IPS-NIHi11 (cell line): Measurements from ENCODE around the gene RNF212.
"Not testable (repeated sequence)": the region's sequence is repeated elsewhere in the genome, so short reads cannot be mapped to it uniquely, and the experiment has no call there.

Experiments
- DNase-seq: peaks from one replicate; pipeline ENCODE4 v3.0.0; 2012; ENCODE audit warnings: mixed read lengths, low spot score

RNF212 gene

DNA sequence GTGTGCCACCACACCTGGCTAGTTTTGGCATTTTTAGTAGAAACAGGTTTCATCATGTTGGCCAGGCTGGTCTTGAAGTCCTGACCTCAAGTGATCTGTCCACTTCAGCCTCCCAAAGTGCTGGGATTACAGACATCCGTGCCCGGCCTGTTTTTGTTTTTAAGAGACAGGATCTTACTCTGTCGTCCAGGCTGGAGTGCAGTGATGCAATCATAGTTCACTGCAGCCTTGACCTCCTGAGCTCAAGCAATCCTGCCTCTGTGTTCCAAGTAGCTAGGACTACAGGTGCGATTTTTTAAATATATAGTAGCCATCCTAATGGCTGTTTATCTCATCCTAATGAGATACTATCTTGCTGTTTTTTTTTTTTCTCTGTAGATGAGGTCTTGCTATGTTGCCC, 47.6 kb downstream of the RNF212 start:
- DNase-seq = no peak

- no peak for DNase-seq
These were observed 50.9 kb downstream of the RNF212 start for GRCh38 chr4:1062419-1062818.

DNA sequence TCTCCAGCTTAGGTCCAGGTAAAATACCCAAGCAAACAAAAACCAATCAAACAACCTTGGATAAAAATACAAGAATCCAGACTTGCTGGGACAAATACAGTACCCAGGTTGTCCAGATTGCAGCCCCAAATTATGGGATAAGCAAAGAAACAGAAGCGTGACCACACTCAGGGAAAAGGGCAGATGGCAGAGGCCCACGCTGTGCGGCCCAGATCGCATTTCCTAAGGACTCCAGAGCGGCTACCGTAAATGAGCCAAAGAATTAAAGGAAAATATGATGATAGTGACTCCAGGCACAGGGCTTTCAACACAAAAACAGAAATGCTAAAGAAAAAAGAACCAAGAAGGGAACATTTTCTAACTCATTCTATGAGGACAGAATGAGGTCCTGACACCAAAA, 51.6 kb downstream of the RNF212 start:
- no peak for DNase-seq

DNA sequence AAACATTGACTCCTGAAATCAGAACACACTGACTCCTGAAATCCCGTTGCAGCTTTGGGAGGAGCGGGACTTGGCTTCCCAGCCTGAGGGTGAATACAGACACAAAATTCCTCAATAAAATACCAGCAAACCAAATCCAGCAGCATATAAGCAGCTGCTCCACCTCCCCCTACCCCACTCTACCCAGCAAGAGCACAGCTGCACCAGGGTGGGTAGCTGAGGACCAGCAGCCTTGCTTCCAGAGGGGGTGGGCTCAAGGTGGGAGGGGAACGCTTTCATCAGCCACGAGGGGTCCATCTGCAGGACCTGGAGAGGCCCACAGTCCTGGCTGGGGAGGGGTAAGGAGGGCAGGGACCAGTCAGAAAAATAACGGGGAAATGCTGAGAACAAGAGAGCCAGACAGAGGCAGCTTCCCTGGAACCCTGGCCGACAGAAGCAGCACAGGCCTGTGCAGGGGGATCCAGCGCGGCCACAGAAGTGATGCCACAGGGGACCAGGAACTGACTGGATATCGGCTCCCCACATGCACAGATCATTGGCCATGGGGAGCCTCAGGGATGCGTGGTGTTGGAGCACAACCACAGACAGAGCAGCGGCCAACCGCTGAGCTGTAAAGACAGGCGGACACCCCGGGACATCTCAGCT, 52.2 kb downstream of the RNF212 start:
- no peak for DNase-seq

GRCh38 chr4:1060621-1061020, 52.7 kb downstream of the RNF212 start:
- no peak for DNase-seq

DNA sequence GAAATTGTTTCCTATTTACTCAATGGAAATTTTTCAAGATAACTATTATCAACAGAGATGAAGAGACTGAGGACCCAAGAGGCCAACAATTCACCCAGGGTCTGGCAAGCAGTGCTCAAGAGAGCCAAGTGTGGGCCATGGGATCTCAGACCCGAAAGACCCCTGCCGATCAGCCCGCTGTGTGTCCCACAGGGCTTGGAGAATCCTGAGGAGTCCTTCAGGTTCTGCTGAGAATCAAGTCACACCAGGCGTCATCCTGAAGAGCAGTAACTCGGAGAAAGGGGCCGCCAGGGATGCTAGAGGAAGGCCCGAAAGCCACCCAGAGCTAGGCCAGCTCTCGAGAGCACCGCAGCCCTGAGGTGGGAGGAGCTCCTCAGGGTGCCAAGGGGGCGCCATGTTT, 53.2 kb downstream of the RNF212 start:
- no peak for DNase-seq

- no peak for DNase-seq
These were observed 54.2 kb downstream of the RNF212 start for GRCh38 chr4:1058997-1059665.

GRCh38 chr4:1058198-1058996, 55.0 kb downstream of the RNF212 start:
- no peak for DNase-seq

- DNase-seq = no peak
These were observed 56.0 kb downstream of the RNF212 start for GRCh38 chr4:1057403-1057745.

- no peak for DNase-seq
These were observed 56.5 kb downstream of the RNF212 start for GRCh38 chr4:1056671-1057402.

DNA sequence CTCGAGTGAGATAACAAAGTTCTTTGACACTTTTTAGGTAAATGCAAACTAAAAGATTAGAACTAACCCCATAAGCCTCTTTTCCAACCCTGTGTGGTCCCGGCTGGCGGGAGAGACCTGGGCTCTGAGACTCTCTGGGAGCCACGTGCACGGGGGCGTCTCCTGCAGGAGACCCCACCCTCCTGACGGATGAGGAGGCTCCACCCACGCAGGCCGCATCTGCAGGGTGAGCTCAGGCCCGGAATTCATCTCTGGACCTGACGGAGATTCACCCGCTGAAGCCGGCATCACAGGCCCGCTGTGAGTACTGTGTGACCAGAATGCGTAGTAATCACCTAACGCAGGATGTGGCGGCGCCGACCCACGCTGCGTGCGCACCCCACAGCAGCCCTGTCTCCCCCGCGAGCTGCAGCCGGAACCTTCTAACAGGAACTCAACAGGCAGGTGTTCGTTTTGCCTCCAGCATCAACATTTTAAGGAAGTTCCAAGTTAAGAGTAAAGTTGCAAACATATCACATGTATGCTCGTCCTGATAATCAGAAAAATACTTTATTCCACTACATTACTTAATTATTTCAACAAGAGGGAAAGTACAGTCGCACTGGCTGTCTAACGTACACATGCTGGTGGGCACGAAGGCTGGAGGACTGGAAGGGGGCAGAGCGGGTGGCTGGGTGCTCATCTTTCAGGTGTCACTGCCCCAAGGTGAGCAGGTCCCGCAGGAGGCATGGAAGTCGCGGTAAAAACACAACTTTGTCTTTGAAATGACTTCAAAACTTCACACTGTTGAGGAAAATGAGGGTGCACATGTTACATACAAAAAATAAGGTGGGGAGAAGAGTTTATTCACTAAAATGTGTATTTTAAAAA, 57.4 kb downstream of the RNF212 start:
- no peak for DNase-seq

DNA sequence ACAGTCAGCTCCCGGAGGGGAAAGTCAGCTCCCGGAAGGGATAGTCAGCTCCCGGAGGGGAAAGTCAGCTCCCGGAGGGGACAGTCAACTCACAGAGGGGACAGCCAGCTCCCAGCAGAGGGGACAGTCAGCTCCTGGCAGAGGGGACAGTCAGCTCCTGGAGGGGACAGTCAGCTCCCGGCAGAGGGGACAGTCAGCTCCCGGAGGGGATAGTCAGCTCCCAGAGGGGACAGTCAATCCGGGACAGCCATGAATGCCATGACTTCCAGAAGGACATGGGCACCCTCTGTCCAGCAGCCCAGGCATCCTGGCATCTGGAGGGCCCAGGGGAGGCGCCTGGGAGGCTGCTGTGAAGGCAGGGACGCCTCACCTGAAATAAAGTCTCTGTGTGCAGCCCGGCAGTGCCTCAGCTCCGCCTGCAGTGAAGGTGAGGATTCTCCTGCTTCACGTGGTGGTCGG, 58.1 kb downstream of the RNF212 start:
- DNase-seq = not testable (repeated sequence)

DNA sequence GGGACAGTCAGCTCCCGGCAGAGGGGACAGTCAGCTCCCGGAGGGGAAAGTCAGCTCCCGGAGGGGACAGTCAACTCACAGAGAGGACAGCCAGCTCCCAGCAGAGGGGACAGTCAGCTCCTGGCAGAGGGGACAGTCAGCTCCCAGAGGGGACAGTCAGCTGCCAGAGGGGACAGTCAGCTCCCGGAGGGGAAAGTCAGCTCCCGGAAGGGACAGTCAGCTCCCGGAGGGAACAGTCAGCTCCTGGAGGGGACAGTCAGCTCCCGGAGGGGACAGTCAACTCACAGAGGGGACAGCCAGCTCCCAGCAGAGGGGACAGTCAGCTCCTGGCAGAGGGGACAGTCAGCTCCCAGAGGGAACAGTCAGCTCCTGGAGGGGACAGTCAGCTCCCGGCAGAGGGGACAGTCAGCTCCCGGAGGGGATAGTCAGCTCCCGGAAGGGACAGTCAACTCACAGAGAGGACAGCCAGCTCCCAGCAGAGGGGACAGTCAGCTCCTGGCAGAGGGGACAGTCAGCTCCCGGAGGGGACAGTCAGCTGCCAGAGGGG, 58.6 kb downstream of the RNF212 start:
- not testable (repeated sequence) for DNase-seq

DNA sequence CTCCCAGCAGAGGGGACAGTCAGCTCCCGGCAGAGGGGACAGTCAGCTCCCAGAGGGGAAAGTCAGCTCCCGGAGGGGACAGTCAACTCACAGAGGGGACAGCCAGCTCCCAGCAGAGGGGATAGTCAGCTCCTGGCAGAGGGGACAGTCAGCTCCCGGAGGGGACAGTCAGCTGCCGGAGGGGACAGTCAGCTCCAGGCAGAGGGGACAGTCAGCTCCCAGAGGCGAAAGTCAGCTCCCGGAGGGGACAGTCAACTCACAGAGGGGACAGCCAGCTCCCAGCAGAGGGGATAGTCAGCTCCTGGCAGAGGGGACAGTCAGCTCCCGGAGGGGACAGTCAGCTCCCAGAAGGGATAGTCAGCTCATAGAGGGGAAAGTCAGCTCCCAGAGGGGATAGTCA, 59.5 kb downstream of the RNF212 start:
- not testable (repeated sequence) for DNase-seq

- DNase-seq = no peak
These were observed 60.2 kb downstream of the RNF212 start for GRCh38 chr4:1053080-1053661.

DNA sequence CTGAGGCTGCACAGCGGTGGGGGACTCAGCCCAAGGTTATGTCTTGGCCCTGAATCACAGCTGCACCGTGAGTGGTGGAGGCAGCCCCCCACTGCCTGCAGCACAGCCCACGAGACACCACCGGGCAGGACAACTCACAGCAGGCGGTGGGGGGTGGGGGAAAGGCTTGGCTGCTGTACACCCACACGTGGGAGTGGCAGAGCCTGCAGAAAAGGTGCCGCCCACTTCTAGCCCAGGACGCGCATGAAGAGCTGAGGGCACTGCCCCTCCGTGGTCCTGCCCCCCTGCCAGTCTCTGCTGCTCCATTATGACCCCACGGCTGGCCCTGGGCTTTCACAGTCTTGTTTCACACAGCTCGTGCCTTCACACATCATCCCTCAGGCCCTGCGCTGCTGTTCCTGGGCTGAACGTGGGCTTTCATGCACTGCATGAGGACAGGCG, 61.1 kb downstream of the RNF212 start:
- no peak for DNase-seq

DNA sequence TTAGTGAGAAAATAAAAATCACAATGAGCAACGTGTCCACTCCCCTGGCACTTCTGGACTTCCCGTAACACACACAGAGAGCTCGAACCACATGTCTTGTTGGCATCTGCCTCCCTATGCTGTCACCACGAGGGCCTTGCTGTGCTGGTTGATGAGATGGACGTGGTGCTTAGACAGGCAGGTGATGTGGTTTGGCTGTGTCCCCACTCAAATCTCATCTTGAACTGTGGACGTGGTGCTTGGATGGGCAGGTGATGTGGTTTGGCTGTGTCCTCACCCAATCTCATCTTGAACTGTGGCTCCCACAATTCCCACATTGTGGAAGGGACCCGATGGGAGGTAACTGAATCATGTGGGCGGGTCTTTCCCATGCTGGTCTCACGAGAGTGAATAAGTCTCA, 61.9 kb downstream of the RNF212 start:
- no peak for DNase-seq

DNA sequence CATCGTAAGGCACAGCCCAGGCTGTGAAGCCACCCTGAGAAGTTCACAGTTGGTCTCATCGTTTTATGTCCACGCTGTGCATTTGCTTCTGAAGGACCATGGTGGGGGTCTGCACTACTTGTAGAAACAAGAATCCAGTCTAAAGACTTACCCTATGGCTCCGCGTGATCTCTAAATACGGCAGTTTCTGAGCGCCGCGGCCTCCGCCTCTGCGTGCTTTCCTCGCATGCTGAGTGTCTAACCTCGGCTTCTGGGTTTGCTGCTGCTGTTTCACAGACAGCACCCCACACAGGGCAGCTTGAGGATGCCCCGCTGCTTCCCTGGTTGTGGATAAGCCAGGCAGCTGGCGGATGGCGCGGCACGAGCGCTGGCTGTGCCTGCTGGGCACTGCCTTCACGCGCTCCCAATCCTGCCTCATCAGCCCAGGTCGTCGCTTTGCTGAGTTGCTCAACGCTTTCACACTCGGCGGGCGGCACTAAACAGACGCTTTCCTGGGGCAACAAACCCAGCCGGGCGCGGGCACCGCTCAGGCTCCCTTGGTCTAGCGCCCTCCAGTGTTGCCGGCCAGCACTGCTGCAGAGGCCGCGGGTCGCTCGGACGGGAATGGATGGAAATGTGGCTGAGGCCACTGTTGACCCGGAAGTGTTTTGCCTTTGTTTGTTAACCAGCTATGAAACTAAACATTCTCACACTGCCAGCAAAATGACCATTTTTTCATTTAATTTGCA, 62.7 kb downstream of the RNF212 start:
- no peak for DNase-seq

GRCh38 chr4:1049591-1049905, 63.8 kb downstream of the RNF212 start:
- no peak for DNase-seq
